GM12872 (cell line): Measurements from ENCODE around the gene SLC12A4.
A peak's percentile ranks its signal among the peaks of the same experiment; 100 is the strongest.
"Not testable (repeated sequence)": the region's sequence is repeated elsewhere in the genome, so short reads cannot be mapped to it uniquely, and the experiment has no call there.

Experiments used
- CTCF ChIP-seq: IDR thresholded peaks from 3 replicates; pipeline ENCODE4 v1.5.1; 2011; ENCODE audit warnings: low read depth, mild to moderate bottlenecking, low read length, moderate library complexity; ENCODE audit not compliant: insufficient read depth

SLC12A4 gene

GRCh38 chr16:68000450-68000849 lies 32.0 kb upstream of the SLC12A4 start:
- no peak for TF ChIP-seq CTCF

DNA sequence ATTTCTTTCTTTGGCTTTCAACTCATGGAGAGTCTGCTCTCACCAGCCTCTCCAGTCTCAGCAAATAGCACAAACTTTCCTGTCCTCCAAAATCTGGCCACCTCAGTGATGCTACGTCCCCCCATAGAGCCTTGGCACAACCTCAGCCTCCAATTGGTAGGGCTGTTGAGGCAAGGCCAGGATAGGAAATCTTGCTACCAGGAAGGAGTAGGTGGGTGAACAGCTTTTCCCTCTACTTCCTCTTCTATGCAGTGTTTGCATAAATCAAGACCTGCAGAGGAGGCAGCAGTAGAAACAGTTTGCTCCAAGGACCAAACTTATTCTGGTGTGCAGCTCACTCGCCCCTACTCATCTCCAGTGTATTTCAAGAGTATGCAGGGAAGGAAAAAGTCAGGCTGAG lies 31.5 kb upstream of the SLC12A4 start:
- no peak for TF ChIP-seq CTCF

DNA sequence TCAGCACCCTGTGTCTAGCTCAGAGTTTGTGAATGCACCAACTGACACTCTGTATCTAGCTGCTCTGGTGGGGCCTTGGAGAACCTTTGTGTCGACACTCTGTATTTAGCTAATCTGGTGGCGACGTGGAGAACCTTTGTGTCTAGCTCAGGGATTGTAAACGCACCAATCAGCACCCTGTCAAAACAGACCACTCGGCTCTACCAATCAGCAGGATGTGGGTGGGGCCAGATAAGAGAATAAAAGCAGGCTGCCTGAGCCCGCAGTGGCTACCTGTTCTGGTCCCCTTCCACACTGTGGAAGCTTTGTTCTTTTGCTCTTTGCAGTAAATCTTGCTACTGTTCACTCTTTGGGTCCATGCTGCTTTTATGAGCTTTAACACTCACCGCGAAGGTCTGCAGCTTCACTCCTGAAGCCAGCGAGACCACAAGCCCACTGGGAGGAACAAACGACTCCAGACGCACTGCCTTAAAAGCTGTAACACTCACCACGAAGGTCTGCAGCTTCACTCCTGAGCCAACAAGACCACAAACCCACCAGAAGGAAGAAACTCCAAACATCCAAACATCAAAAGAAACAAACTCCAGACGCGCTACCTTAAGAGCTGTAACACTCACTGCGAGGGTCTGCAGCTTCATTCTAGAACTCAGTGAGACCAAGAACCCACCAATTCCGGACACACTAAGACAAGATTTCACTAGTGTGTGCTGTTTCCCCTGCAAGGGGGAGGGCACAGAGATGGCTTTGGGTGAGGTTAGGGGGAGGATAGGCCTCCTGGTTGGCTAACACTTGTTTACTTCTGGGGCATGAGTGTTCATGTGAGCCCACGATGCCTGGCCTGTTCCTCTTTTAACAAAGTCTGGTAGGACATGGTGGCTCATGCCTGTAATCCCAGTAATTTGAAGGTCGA lies 30.6 kb upstream of the SLC12A4 start, which contains the start of gene DPEP2:
TSS of gene DPEP2 (minus strand) at position 706 of the 910 bp plus-strand sequence. CDS start 6,272 bp downstream, outside the sequence.
- TF ChIP-seq CTCF = not testable (repeated sequence)

- no peak for TF ChIP-seq CTCF
These were observed 28.2 kb upstream of the SLC12A4 start for GRCh38 chr16:67996666-67997065.

DNA sequence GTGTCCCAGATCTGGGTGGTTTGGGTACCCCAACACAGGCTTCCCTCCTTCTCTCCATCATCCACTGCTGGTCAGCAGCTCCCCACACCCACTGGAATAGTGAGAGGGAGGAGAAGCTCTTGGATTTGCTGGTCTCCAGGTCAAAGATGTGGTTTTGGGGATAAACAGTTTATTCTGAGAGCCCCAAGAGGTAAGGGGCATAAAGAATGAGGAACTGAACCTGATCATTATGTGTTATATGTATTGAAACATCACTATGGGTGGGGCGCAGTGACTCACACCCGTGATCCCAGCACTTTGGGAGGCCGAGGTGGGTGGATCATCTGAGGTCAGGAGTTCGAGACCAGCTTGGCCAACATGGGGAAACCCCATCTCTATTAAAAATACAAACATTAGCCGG lies 27.0 kb upstream of the SLC12A4 start:
- TF ChIP-seq CTCF = no peak

DNA sequence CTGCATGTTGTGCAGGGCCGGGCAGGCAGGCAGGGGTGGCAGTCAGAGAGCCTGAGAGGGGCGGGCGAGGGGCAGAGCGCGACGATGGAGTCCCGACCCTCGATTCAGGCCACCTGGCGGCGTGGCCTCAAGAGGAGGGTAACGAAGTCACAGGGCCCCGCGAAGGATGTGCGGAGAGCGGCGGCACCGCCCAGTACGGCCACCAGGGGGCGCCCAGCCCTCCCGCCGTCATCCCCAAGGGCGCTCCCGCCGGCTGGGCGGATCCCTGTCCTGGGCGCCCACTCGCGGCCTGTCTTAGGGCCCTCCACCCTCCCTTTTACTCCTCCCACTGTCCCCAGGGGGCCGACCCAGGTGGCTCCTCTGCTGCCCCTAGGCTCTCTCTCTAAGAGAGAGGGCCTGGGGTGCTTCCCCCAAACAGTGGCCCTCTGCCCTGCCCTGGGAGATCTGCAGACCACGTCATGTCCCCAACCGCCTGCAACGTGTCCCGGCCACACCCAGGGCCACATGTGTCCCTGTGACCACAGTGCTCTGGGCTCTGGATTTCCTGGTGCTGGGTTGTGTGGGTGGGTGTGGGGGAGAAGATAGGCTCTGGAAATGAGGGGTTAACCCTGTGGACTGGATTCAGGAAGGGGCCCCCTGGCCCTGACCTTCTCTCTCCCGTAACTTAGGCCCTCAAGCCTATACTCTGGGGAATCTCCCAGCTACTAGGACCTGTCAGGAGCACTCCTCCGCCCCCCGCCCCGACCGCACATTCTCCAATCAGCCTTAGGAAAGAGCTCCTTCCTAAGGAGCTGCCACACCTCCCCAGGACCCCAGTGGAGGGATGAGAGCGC lies 25.0 kb upstream of the SLC12A4 start:
- TF ChIP-seq CTCF = peak; percentile 96

DNA sequence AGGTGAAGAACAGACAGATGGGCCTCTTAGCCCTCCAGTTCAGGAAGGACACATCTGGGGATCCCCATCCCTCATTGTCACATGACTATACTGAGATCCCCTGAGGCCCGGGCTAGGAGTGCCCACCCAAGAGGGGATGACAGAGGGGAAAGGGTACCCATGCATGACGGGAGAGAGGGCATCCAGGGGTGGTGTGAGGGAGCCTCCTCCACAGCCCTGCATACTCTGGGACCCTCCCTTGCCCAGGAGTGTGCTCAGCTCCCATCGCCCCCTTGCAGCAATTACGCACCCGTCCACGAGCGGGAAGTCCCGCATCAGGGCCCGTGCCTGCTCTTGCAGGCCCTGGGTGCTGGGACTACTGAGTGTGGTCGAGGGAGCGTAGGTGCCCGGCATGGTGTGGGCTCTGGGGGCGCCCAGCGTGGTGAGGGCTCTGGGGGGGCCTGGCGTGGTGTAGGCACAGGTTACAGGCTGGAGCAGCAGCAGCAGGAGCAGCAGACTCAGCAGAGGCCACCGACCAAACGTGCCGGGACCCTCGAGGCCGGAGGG lies 24.3 kb upstream of the SLC12A4 start:
- TF ChIP-seq CTCF = no peak
